SH-SY5Y (cell line): ENCODE results near the gene VDR.

Source experiments
- GATA2 ChIP-seq: IDR thresholded peaks from 2 replicates; pipeline ENCODE4 v1.6.1; 2011; ENCODE audit warnings: mild to moderate bottlenecking, low read depth, low read length
- GATA3 ChIP-seq: IDR thresholded peaks from 2 replicates; pipeline ENCODE4 v1.6.1; 2011; ENCODE audit warnings: low read depth, mild to moderate bottlenecking, low read length, moderate library complexity

The VDR gene

DNA sequence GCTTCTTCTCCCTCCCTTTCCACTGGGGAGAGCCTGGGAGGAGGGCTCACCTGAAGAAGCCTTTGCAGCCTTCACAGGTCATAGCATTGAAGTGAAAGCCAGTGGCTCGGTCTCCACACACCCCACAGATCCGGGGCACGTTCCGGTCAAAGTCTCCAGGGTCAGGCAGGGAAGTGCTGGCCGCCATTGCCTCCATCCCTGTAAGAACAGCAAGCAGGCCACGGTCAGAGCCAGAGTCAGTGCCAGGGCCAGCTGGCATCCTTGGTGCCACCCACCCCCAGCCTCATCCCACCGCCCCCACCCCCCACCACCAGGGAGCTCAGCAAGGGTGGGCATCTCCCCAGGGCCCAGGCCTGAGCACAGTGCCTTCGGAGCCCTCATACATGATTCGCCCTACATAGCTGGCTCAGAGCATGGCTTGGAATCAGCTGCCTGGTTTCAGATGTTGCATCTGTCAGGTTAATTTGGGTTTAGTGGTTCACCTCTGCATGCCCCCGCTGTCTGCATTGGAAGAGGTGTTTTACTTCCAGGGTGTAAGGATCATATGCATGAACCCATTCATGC is 25.8 kb downstream of the VDR start:
- TF ChIP-seq GATA3 (no peak), GATA2 (no peak)

DNA sequence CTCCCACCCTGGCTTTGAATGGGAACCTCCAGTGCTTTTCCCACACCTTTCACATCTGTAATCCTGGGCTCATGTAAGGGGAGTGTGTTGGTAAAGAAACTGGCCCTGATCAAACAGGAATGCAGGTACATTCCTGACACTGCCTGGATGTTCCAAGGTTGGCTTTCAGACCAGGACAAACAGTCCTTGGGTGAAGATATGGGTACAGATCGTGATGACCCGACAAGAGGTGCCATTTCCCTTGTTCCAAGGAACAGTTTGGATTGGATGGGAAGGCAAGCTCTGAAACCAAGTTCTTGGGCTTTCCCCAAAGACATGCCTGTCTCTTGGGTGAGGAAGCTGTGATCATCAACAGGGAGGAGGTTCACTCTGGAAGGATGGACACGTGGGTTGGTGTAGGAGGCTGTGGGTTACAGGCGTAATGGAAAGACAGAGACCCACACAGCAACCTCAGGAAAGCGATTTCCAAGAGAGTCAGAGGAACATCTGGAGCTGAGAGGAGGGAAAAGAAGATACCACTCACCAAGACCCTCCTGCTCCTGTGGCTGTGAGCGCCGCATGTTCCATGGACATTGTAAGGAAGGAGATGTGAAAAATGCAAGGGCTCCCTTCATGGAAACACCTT is 26.4 kb downstream of the VDR start:
- TF ChIP-seq GATA2 (no peak), GATA3 (no peak)

DNA sequence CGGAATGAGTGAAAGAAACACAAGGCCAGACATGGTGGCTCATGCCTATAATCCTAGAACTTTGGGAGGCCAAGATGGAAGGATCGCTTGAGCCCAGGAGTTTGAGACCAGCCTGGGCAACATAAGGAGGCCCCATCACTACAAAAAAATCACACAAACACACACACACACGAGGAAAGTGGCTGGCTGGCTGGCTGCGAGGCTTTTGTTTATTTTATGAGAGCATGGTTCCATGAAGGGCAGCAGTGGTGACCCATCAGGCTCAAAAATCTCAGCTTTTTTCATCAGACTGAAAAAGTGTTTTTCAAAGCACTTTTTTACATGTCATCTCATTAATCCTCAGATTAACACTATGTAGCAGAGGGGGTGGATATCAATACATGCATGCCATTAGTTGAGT is 27.7 kb downstream of the VDR start:
- TF ChIP-seq GATA2 (no peak), GATA3 (no peak)

DNA sequence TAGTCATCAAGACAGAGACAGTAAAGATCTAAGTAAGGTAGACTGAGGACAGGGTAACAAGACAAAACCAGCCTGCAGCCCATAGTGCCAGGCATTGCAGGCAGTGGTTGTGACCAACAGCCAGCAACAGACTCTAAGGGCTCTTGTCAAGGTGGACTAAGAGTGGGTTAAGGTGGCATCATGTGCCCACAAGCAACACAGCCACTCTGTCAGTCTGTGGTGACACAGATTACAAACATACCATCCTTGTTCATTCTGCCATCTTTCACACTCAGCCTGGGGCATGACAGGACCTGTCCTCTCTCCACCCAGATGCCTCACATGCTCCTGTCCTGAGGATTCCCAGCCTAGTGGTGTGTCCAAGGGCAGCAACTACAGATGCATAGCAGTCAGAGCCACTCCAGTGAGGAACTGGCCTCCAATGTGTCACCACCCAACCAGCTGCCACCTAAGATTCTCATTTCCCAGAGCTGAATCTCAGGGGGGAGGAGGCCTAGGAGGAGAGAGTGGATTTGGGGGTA is 28.3 kb downstream of the VDR start:
- TF ChIP-seq GATA3 (no peak), GATA2 (no peak)

GRCh38 chr12:47875746-47876439 is 28.9 kb downstream of the VDR start:
- TF ChIP-seq GATA2, result no peak
- TF ChIP-seq GATA3, result no peak

DNA sequence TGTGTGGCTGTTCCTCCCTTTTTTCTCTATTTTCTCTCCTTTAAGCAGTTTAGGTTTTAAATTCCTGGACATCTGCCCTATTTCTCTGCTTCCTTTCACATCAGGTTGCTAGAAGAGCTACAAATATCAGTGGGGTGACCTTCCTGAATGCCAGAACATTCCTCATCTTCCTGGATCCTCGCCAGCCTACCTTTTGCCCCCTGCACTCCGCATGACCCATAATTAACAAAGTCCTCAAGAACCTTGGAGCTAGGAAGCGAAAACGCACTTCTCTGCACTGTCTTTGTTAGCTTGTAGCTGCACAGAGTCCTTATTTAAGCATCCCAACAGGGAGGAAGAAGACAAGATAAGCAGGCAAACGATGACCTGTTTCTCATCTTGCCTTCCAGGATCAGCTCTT is 30.5 kb downstream of the VDR start:
- TF ChIP-seq GATA2 (no peak), GATA3 (no peak)

DNA sequence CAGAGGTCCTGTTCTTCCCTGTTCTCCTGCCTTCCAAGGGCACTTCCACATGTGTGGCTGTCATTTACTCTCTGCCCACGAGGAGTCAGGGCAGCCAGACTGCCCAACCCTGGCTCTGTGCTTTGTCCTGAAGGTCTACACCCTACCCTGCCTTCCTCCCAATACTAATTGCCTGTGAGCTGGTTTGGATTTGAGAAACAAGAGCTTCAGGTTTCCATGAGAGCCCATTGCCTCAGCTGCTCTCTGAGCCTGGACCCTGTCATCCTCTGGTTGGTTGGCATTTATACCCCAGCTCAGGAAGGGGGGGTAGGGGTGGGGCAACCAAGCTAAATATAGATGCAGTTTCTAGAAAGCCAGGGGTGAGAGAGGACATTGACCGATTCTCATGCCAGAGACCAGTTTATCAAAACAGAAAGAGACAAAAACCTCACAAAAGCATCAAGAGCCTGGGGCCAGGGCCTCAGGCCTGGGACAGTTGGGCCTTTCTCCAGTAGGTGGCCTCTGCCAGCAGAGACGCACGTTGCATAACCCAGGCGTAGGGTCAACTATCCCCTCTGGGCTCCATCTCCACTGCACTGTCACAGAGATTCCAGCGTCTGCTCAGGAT is 34.5 kb downstream of the VDR start:
- no peak for TF ChIP-seq GATA3
- no peak for TF ChIP-seq GATA2

DNA sequence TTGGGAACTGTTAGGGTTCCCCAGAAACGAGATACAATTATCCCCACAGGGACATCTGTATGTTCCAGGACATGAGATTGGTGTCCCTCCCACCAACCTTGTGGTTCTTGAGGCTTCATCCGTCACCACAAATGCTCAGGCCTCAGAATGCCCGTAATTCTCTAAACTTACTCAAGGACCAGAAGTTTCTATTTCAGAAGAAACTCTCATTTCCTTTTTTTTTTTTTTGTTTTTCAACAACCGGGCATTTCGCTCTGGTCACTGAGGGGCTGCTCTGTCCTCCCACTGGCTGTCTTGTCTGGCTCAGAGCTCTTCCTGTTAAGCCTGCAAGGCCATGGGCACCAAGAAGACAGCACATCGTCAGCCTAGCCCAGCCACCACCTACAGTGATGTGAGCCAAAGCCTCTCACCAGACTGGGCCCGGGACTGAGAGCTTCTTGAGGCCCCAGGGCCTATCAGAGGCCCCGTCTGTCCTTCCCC is 36.2 kb downstream of the VDR start:
- TF ChIP-seq GATA2 (no peak), GATA3 (no peak)

DNA sequence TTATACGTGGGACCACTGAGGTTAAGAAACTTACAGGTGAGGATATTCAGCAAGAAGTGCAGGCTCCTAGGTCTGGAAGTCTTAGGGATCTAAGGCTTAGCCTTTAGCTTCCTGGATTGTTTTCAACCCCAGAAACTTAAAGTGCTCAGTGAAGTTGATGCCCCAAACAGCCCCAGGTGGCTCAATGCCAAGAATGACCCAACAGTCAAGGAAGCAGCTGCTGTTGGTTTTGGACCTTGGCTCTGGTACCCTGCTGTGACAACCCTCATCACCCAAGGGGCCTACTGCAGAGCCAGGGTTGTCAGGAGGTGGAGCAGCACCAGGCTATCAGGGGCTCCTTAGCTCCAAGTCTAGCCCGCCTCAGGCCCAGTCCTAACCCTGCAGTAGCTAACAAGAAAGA is 36.8 kb downstream of the VDR start:
- TF ChIP-seq GATA2, result no peak
- no peak for TF ChIP-seq GATA3

DNA sequence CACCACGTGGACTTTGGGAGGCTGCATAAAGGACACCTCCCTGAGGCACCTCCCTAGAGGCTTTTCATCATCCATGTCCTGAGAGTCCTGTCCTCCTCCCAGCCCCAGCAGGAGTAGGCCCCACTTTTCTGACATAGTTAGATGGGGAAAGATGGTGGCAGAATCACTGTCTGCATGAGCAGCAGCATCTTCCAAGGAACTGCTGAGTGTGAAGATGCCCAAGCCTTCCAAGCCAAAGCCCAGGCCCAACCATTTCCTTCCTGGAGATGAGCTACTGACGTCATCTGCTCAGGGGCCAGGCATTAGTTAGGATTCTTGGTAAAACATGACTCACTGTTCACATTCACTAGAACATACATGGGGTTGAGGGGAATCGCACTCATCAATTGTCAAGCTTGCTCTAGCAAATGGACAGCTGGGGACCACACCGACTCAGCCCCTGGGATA is 37.3 kb downstream of the VDR start:
- TF ChIP-seq GATA2 (no peak), GATA3 (no peak)

- no peak for TF ChIP-seq GATA2
- TF ChIP-seq GATA3, result no peak
Observed at GRCh38 chr12:47864646-47865235, 40.1 kb downstream of the VDR start.

GRCh38 chr12:47863985-47864384 is 40.8 kb downstream of the VDR start:
- no peak for TF ChIP-seq GATA3
- TF ChIP-seq GATA2, result no peak

DNA sequence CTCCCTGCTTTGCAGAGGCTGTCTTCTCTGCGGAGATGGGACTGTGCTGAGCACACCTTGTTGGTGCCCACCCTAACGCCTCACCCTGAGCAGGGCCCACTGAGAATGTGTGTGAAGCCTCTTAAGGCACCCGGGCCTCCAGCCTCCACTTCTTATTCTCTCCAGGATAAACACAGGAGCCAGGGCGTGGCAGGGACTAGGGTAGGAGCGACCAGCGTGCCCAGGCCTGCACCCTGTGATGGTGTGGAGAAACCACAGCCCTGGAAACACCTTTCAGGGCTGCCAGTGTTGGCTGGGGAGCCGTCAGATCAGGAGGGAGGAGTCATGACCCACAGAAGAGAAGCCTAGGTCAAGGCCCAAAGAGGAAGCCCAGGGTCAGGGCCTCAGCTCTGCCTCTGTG is 41.3 kb downstream of the VDR start:
- no peak for TF ChIP-seq GATA2
- no peak for TF ChIP-seq GATA3

GRCh38 chr12:47862881-47863280 is 41.9 kb downstream of the VDR start:
- TF ChIP-seq GATA2, result no peak
- no peak for TF ChIP-seq GATA3
